HepG2 (cell line): ENCODE results near the gene YIF1B. TPM values are rescaled to one million over a fixed set of nuclear protein-coding genes. Genes with fewer than 3 reads are reported as not detected.

Experiments used
- CREM ChIP-seq, 2 experiments: sonication (generic) in 1 of 2; formaldehyde crosslinking in 1 of 2; IDR thresholded peaks; 2 replicates each; pipeline versions ENCODE4 v1.4.0 to v1.6.1; 2016 to 2020; ENCODE audit warnings: antibody characterized with exemption in 1 of 2, mild to moderate bottlenecking in 1 of 2, missing genetic modification reagents in 1 of 2
- KLF6 ChIP-seq: IDR thresholded peaks from 2 replicates; pipeline ENCODE4 v1.8.0; 2016; ENCODE audit warnings: missing biosample characterization, missing genetic modification reagents
- MATR3 ChIP-seq: sonication (generic); formaldehyde crosslinking; IDR thresholded peaks from 2 replicates; pipeline ENCODE4 v1.4.0; 2020; ENCODE audit warnings: missing genetic modification reagents
- NR2F6 ChIP-seq, 2 experiments: IDR thresholded peaks; 2 replicates each; pipeline ENCODE4 v1.6.1; 2016; ENCODE audit warnings: antibody characterized with exemption in 1 of 2, mild to moderate bottlenecking in 1 of 2
- SNRNP70 ChIP-seq: fragments of 200-400 bp; formaldehyde crosslinking; IDR thresholded peaks from 2 replicates; pipeline ENCODE4 v1.6.1; 2017; ENCODE audit warnings: mild to moderate bottlenecking, low read depth, low read length, moderate library complexity
- ZFX ChIP-seq: sonication (generic); formaldehyde crosslinking; IDR thresholded peaks from 2 replicates; pipeline ENCODE4 v1.4.0; 2020; ENCODE audit warnings: mild to moderate bottlenecking, low read depth, missing genetic modification reagents, moderate library complexity
- ZGPAT ChIP-seq: IDR thresholded peaks from 2 replicates; pipeline ENCODE4 v1.6.1; 2016; ENCODE audit warnings: mild to moderate bottlenecking
- ZMAT3 ChIP-seq: sonication (generic); formaldehyde crosslinking; conservative IDR thresholded peaks from 2 replicates; pipeline ENCODE4 v1.7.0; 2021; ENCODE audit warnings: missing genetic modification reagents
- ZNF101 ChIP-seq: sonication (generic); formaldehyde crosslinking; IDR thresholded peaks from 2 replicates; pipeline ENCODE4 v1.4.0; 2020; ENCODE audit warnings: mild to moderate bottlenecking, low read depth, missing genetic modification reagents, borderline replicate concordance
- ZNF142 ChIP-seq: sonication (generic); formaldehyde crosslinking; IDR thresholded peaks from 2 replicates; pipeline ENCODE4 v1.4.0; 2020; ENCODE audit warnings: missing genetic modification reagents
- ZNF235 ChIP-seq: sonication (generic); formaldehyde crosslinking; IDR thresholded peaks from 2 replicates; pipeline ENCODE4 v1.8.1; 2023; ENCODE audit warnings: mild to moderate bottlenecking, missing genetic modification reagents, borderline replicate concordance
- ZNF317 ChIP-seq: sonication (generic); formaldehyde crosslinking; IDR thresholded peaks from 2 replicates; pipeline ENCODE4 v1.5.0; 2020; ENCODE audit warnings: mild to moderate bottlenecking, missing genetic modification reagents
- ZNF432 ChIP-seq: sonication (generic); formaldehyde crosslinking; IDR thresholded peaks from 2 replicates; pipeline ENCODE4 v1.5.0; 2020; ENCODE audit warnings: missing genetic modification reagents, mild to moderate bottlenecking, borderline replicate concordance
- ZNF557 ChIP-seq: sonication (generic); formaldehyde crosslinking; IDR thresholded peaks from 2 replicates; pipeline ENCODE4 v1.4.0; 2020; ENCODE audit warnings: missing genetic modification reagents
- ZNF580 ChIP-seq: IDR thresholded peaks from 2 replicates; pipeline ENCODE4 v1.6.1; 2016; ENCODE audit warnings: low read depth, borderline replicate concordance
- ZNF605 ChIP-seq: sonication (generic); formaldehyde crosslinking; IDR thresholded peaks from 2 replicates; pipeline ENCODE4 v1.8.0; 2022; ENCODE audit warnings: mild to moderate bottlenecking, missing genetic modification reagents
- ZNF704 ChIP-seq: sonication (generic); formaldehyde crosslinking; IDR thresholded peaks from 2 replicates; pipeline ENCODE4 v1.8.1; 2023; ENCODE audit warnings: mild to moderate bottlenecking, inconsistent platforms, moderate library complexity, missing genetic modification reagents, borderline replicate concordance
- ZNF746 ChIP-seq: sonication (generic); formaldehyde crosslinking; IDR thresholded peaks from 2 replicates; pipeline ENCODE4 v1.8.0; 2022; ENCODE audit warnings: mild to moderate bottlenecking, missing genetic modification reagents
- ZNF766 ChIP-seq: sonication (generic); formaldehyde crosslinking; IDR thresholded peaks from 2 replicates; pipeline ENCODE4 v1.5.0; 2020; ENCODE audit warnings: missing genetic modification reagents, borderline replicate concordance
- ZNF816 ChIP-seq: sonication (generic); formaldehyde crosslinking; IDR thresholded peaks from 2 replicates; pipeline ENCODE4 v1.8.0; 2022; ENCODE audit warnings: missing genetic modification reagents, mild to moderate bottlenecking, borderline replicate concordance
- polyA plus RNA-seq, 8 experiments: library from polyadenylated mRNA; depleted of rRNA in 3 of 8; stranded (reverse) in 7 of 8; unstranded in 1 of 8; fragments of >200 nt; fragmentation: Illumina TruSeq in 4 of 8; extraction: Trizol in 4 of 8; gene quantifications; 2 replicates each; pipeline versions ENCODE4 v1.2.1 to v1.2.3, GENCODE V29; 2011 to 2016; ENCODE audit warnings: low read depth in 4 of 8, missing spikeins in 1 of 8, mixed read lengths in 1 of 8; ENCODE audit not compliant: insufficient read depth in 1 of 8
- total RNA-seq, 5 experiments: library from RNA; depleted of rRNA; stranded (reverse); fragments of >200 nt; fragmentation: Illumina TruSeq; extraction: Trizol; gene quantifications; 2 replicates each; pipeline ENCODE4 v1.2.3, GENCODE V29; 2016; ENCODE audit warnings: low read depth in 1 of 5

Gene YIF1B
- total and polyA plus RNA-seq, 2 of the 13 experiments (the other 11 are each of a cell fraction or from before 2014, with no cell fraction given) = 41.4 to 85.2 TPM

- TF ChIP-seq ZNF816 (CRISPR knock-in tag) (no peak), ZNF317 (no peak), ZGPAT (CRISPR knock-in tag) (no peak; the same call in 1 of the 2 replicates), ZNF746 (CRISPR knock-in tag) (no peak), ZNF142 (CRISPR knock-in tag) (no peak), ZNF704 (no peak), MATR3 (CRISPR knock-in tag) (no peak), ZNF605 (CRISPR knock-in tag) (no peak), CREM (IDR thresholded peaks at IDR 0.05) (no peak; the same call in 1 of the 2 replicates), CREM (CRISPR knock-in tag; IDR thresholded peaks at IDR 0.05) (no peak), ZNF235 (CRISPR knock-in tag) (no peak), SNRNP70 (no peak), NR2F6 (IDR thresholded peaks at IDR 0.05) (peak; percentile 94), NR2F6 (CRISPR knock-in tag; IDR thresholded peaks at IDR 0.05) (peak; percentile 86), ZNF101 (CRISPR knock-in tag) (no peak), ZNF580 (CRISPR knock-in tag) (no peak), ZNF766 (no peak), KLF6 (CRISPR knock-in tag) (no peak), ZNF557 (CRISPR knock-in tag) (no peak), ZFX (peak; percentile 63; the same call in 1 of the 2 replicates), ZMAT3 (no peak), ZNF432 (CRISPR knock-in tag) (no peak)
These were observed at the start of gene YIF1B (continued) for GRCh38 chr19:38315657-38316476.
